Measurements from ENCODE around the gene TMEM132C.

DNA sequence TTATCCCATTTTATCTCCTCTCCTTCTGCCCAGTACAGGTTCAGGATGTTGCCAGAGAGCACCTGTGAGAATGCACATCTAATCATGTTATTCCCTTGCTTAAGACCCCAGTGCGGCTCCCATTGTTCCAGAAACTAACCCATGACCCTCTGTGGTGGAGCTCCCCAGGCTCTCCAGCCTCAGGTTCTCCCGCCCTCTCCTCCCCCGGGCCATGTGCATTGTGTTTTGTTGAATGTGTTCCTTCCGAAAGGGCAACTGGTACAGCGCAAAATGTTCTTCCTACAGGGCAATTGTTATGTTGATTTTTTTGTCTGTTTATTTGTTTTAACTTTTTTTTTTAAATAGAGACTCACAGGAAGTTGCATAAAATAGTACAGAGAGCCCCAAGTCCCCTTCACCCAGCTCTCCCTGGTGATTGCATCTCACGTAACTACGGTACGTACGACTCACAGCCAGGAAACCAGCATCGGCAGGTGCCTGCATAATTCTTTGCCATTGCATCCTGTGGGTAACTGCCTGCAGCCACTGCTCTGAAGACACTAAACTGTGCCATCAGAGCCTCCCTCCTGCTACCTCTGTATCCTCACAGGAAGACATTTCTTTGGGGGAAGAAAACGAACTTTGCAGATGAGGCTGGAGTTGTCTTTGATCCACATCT is 31.2 kb downstream of the TMEM132C start:
- TF ChIP-seq CTCF (IDR thresholded peaks at IDR 0.05) (no peak), POLR2A (IDR thresholded peaks at IDR 0.05) (no peak)
